ENCODE measurements around the gene ZNF519.

GRCh38 chr18:14092625-14093306 is 39.5 kb downstream of the ZNF519 start:
- TF ChIP-seq CTCF (IDR thresholded peaks at IDR 0.05), result no peak
- TF ChIP-seq POLR2A (IDR thresholded peaks at IDR 0.05), result no peak
